NCI-H128 (cell line): ENCODE results near the gene TMEM140.
"Not testable (repeated sequence)": the region's sequence is repeated elsewhere in the genome, so short reads cannot be mapped to it uniquely, and the experiment has no call there.

Source experiments
- DNase-seq: peaks from one replicate; lab custom pipeline; 2025; ENCODE audit not compliant: unreplicated experiment; lab: John Stamatoyannopoulos, UW

Gene TMEM140

GRCh38 chr7:135147899-135148721 is at the start of gene TMEM140:
Gene TMEM140, plus strand, starts transcription at chr7:135148072. Its CDS starts 16,370 bp downstream, at chr7:135164442.
- DNase-seq, result no peak

- DNase-seq, result no peak
Observed at GRCh38 chr7:135098391-135098790, 49.5 kb upstream of the TMEM140 start.

GRCh38 chr7:135100856-135101255 is 47.0 kb upstream of the TMEM140 start:
- no peak for DNase-seq

- no peak for DNase-seq
Observed at GRCh38 chr7:135102372-135102771, 45.5 kb upstream of the TMEM140 start.

GRCh38 chr7:135109562-135109961 is 38.3 kb upstream of the TMEM140 start:
- DNase-seq, result no peak

GRCh38 chr7:135109976-135110375 is 37.9 kb upstream of the TMEM140 start:
- no peak for DNase-seq

GRCh38 chr7:135111379-135111778 is 36.5 kb upstream of the TMEM140 start:
- no peak for DNase-seq

GRCh38 chr7:135114622-135115021 is 33.2 kb upstream of the TMEM140 start:
- DNase-seq, result no peak

GRCh38 chr7:135117096-135117495 is 30.8 kb upstream of the TMEM140 start:
- no peak for DNase-seq

GRCh38 chr7:135121868-135122267 is 26.0 kb upstream of the TMEM140 start:
- no peak for DNase-seq

- not testable (repeated sequence) for DNase-seq
Observed at GRCh38 chr7:135124631-135125030, 23.2 kb upstream of the TMEM140 start.

GRCh38 chr7:135128931-135129330 is 18.9 kb upstream of the TMEM140 start:
- DNase-seq, result no peak

- no peak for DNase-seq
Observed at GRCh38 chr7:135129579-135129978, 18.3 kb upstream of the TMEM140 start.

GRCh38 chr7:135143885-135144668 is 3.8 kb upstream of the TMEM140 start:
- DNase-seq, result no peak

- DNase-seq, result no peak
Observed at GRCh38 chr7:135147341-135147898, 452 bp upstream of the TMEM140 start.

GRCh38 chr7:135150072-135150782 is 2.4 kb downstream of the TMEM140 start:
- no peak for DNase-seq

GRCh38 chr7:135151132-135151531 is 3.3 kb downstream of the TMEM140 start:
- no peak for DNase-seq

- no peak for DNase-seq
Observed at GRCh38 chr7:135151533-135151932, 3.7 kb downstream of the TMEM140 start.

GRCh38 chr7:135152442-135152841 is 4.6 kb downstream of the TMEM140 start:
- no peak for DNase-seq

GRCh38 chr7:135154734-135155133 is 6.9 kb downstream of the TMEM140 start:
- DNase-seq, result no peak

- DNase-seq, result no peak
Observed at GRCh38 chr7:135156290-135156689, 8.4 kb downstream of the TMEM140 start.
